WERI-Rb-1 (cell line): ENCODE data around the gene GTF2H3.

Experiments used
- DNase-seq: peaks from one replicate; pipeline ENCODE4 v3.0.0-alpha.2; 2020
- H3K27ac ChIP-seq: fragments of 250-450 bp; sonication (Bioruptor Pico); 2 replicates; pipeline ENCODE4 v1.5.1; 2020; ENCODE audit warnings: mild to moderate bottlenecking, moderate library complexity
- H3K27me3 ChIP-seq: fragments of 250-450 bp; sonication (Bioruptor Pico); 2 replicates; pipeline ENCODE4 v1.5.1; 2021; ENCODE audit warnings: mild to moderate bottlenecking, low read depth, moderate library complexity; ENCODE audit not compliant: insufficient read depth, severe bottlenecking
- H3K36me3 ChIP-seq: fragments of 250-450 bp; sonication (Bioruptor Pico); 2 replicates; pipeline ENCODE4 v1.5.1; 2020; ENCODE audit warnings: mild to moderate bottlenecking, moderate library complexity
- H3K4me3 ChIP-seq: 2 replicates; pipeline ENCODE4 v1.5.1; 2011; ENCODE audit warnings: low read depth, mild to moderate bottlenecking, control low read depth, low read length
- H3K9me3 ChIP-seq: fragments of 250-450 bp; sonication (Bioruptor Pico); 2 replicates; pipeline ENCODE4 v1.5.1; 2021; ENCODE audit warnings: mild to moderate bottlenecking, moderate library complexity; ENCODE audit not compliant: severe bottlenecking
- TF ChIP-seq, protein P1 (sequence below): IDR thresholded peaks from 2 replicates; pipeline ENCODE4 v1.5.1; 2011; ENCODE audit warnings: low read depth, mild to moderate bottlenecking, control low read depth, inconsistent platforms, low read length

GTF2H3 gene

GRCh38 chr12:123608182-123608581 is 25.4 kb upstream of the GTF2H3 start:
- peaks cover 91% of the 10 kb centered on the region for H3K36me3 ChIP-seq
- no peaks in the 10 kb centered on the region for H3K27me3 ChIP-seq
- DNase-seq: no peak

DNA sequence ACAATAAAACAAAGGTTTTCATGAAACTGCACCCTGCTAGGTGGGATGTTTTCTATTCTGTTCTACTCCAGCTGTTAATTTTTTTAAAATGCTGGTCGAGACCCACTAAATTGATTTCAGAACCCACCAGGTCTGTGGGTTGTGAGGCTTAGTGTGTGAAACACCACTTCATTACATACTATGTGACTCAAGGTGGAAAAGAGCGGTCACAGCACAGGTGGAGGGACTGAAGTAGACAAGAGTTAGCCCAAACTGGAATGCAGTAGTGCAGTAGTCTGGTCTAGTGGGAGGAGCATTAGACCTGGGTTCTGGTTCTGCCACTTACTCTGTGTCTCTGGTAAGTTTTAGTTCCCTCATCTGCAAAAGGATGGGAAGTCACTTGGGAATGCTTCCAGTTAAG is 19.5 kb upstream of the GTF2H3 start:
- H3K4me3 ChIP-seq: no peak overlapping the region
- TF ChIP-seq, protein P1, sequence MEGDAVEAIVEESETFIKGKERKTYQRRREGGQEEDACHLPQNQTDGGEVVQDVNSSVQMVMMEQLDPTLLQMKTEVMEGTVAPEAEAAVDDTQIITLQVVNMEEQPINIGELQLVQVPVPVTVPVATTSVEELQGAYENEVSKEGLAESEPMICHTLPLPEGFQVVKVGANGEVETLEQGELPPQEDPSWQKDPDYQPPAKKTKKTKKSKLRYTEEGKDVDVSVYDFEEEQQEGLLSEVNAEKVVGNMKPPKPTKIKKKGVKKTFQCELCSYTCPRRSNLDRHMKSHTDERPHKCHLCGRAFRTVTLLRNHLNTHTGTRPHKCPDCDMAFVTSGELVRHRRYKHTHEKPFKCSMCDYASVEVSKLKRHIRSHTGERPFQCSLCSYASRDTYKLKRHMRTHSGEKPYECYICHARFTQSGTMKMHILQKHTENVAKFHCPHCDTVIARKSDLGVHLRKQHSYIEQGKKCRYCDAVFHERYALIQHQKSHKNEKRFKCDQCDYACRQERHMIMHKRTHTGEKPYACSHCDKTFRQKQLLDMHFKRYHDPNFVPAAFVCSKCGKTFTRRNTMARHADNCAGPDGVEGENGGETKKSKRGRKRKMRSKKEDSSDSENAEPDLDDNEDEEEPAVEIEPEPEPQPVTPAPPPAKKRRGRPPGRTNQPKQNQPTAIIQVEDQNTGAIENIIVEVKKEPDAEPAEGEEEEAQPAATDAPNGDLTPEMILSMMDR: no peak
- H3K9me3 ChIP-seq: no peaks in the 10 kb centered on the region
- peaks cover 92% of the 10 kb centered on the region for H3K36me3 ChIP-seq
- no peak overlapping the region for H3K27ac ChIP-seq
- no peak for DNase-seq
- no peaks in the 10 kb centered on the region for H3K27me3 ChIP-seq

More at GRCh38 chr12:123608182-123608581, 25.4 kb upstream of the GTF2H3 start:
- peak overlapping the region; percentile 57 for H3K27ac ChIP-seq
- TF ChIP-seq, protein P1: no peak
- H3K9me3 ChIP-seq: no peaks in the 10 kb centered on the region
- H3K4me3 ChIP-seq: no peak overlapping the region

GRCh38 chr12:123614531-123614930 is 19.1 kb upstream of the GTF2H3 start:
- no peak for DNase-seq
- Histone ChIP-seq H3K9me3 (no peaks in the 10 kb centered on the region), H3K36me3 (peaks cover 92% of the 10 kb centered on the region), H3K27me3 (no peaks in the 10 kb centered on the region), H3K4me3 (no peak overlapping the region), H3K27ac (no peak overlapping the region)
- TF ChIP-seq, protein P1: no peak

DNA sequence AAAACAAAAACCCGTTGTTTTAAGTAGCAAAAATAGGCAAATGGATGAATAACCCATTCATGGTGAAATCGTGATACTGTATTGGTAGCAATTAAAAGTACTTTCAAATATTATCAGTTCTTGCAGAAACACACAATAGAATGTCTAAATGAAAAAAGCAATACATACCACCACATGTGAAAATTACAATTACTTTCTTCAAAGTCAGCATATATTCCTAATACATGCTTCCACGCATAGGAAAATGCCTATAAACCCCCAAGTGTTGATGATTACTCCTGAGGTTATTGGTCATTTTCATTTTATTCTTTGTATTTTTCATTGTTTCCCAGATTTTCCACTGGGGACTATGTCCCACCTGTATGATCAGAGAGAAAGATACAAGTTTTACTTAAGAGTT is 16.5 kb upstream of the GTF2H3 start:
- TF ChIP-seq, protein P1: no peak
- no peak overlapping the region for H3K27ac ChIP-seq
- H3K4me3 ChIP-seq: no peak overlapping the region
- peaks cover 94% of the 10 kb centered on the region for H3K36me3 ChIP-seq
- DNase-seq: no peak
- no peaks in the 10 kb centered on the region for H3K9me3 ChIP-seq
- H3K27me3 ChIP-seq: no peaks in the 10 kb centered on the region

- DNase-seq: no peak
- TF ChIP-seq, protein P1: no peak
- no peak overlapping the region for H3K27ac ChIP-seq
- H3K4me3 ChIP-seq: no peak overlapping the region
- peaks cover 94% of the 10 kb centered on the region for H3K36me3 ChIP-seq
- no peaks in the 10 kb centered on the region for H3K27me3 ChIP-seq
- no peaks in the 10 kb centered on the region for H3K9me3 ChIP-seq
These were observed 16.0 kb upstream of the GTF2H3 start for GRCh38 chr12:123617580-123617979.

DNA sequence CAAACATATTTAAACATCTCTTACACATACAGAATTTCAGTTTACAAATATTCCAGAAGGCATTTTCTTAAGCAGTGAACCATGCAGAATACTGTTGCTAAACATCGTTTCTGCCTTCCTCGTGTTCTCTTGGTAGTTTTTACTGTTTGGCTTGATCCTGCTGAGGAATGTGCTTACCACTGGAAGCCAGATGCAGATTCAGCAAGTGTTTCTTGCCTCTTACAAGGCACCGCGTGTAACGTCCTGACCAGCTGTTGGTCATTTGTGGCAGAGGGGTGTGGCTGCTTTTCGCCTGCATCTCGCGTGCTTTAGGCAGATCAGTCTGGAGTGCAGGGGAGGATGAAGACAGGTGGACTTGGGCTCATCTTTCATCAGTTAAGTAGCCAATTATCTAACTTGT is 12.5 kb upstream of the GTF2H3 start:
- no peak for DNase-seq
- Histone ChIP-seq H3K27ac (no peak overlapping the region), H3K27me3 (no peaks in the 10 kb centered on the region), H3K4me3 (no peak overlapping the region), H3K9me3 (no peaks in the 10 kb centered on the region), H3K36me3 (peaks cover 92% of the 10 kb centered on the region)
- TF ChIP-seq, protein P1: no peak
